ENCODE data around the gene OR5H1.
"Not testable (repeated sequence)": the region's sequence is repeated elsewhere in the genome, so short reads cannot be mapped to it uniquely, and the experiment has no call there.

OR5H1 gene

DNA sequence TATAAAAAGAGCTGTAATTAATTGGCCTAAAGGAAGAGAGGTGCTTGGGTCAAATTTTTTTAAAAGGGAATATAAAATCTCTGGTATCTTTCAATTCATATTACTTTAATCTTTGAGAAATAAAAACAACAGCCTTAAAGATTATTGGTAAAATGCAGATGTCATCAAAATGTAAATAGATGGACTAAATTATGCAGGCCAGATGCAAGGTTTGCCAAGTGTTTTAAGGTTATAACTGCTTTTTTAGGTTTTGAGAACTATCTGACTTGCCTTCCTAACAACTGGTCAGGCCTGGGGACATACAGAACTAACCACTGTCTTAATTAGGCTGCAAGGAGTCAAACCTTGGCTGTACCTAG, 20.0 kb upstream of the OR5H1 start:
- H3K36me3 ChIP-seq (ENCODE audit: control insufficient read depth, low read length): no peaks in the 10 kb centered on the region
- TF ChIP-seq EZH2phosphoT487 (IDR thresholded peaks at IDR 0.05; ENCODE audit: borderline replicate concordance, low read length): no peak
- TF ChIP-seq, protein P1, sequence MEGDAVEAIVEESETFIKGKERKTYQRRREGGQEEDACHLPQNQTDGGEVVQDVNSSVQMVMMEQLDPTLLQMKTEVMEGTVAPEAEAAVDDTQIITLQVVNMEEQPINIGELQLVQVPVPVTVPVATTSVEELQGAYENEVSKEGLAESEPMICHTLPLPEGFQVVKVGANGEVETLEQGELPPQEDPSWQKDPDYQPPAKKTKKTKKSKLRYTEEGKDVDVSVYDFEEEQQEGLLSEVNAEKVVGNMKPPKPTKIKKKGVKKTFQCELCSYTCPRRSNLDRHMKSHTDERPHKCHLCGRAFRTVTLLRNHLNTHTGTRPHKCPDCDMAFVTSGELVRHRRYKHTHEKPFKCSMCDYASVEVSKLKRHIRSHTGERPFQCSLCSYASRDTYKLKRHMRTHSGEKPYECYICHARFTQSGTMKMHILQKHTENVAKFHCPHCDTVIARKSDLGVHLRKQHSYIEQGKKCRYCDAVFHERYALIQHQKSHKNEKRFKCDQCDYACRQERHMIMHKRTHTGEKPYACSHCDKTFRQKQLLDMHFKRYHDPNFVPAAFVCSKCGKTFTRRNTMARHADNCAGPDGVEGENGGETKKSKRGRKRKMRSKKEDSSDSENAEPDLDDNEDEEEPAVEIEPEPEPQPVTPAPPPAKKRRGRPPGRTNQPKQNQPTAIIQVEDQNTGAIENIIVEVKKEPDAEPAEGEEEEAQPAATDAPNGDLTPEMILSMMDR (IDR thresholded peaks at IDR 0.05; ENCODE audit: low read depth, low read length, poor library complexity, severe bottlenecking): no peak
- no peak overlapping the region for H3K4me2 ChIP-seq (ENCODE audit: low read length)
- H3K9me3 ChIP-seq (ENCODE audit: control insufficient read depth, insufficient read depth, low read length): no peaks in the 10 kb centered on the region
- H3K9me2 ChIP-seq (replicated peaks; ENCODE audit: control insufficient read depth, low read length): no peaks in the 10 kb centered on the region
- H3K27me3 ChIP-seq (ENCODE audit: control insufficient read depth, low read length): no peaks in the 10 kb centered on the region
- H3F3A ChIP-seq (ENCODE audit: control insufficient read depth, insufficient read depth): no peaks in the 10 kb centered on the region
- H4K20me1 ChIP-seq (ENCODE audit: control insufficient read depth, insufficient read depth, low read depth, low read length): no peaks in the 10 kb centered on the region
- no peak overlapping the region for H3K4me3 ChIP-seq (ENCODE audit: low read length)
- no peak overlapping the region for H3K27ac ChIP-seq (ENCODE audit: low read depth, low read length)
- H3K79me2 ChIP-seq (ENCODE audit: control insufficient read depth, low read length): no peaks in the 10 kb centered on the region
- H3K4me1 ChIP-seq (ENCODE audit: control insufficient read depth, low read length): no peaks in the 10 kb centered on the region

DNA sequence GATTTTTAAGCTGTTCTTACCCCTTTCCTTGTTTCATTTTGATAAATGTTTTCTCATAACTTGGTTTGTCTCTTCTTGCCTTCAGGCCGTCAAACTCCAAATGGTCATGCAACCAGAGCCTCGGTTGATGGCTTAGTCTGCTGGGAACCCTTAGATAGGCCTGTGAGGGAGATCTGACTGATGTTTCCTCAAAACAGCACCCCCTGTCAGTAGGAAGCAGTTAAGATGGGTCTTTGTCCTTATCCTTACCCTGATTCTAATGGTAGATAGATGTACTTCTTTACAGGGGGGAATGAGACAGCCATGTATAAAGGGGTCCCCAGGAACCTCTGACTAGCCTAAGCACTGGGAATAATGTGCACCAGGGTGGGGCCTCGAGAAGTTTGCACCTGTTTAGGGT, 16.3 kb upstream of the OR5H1 start:
- Histone ChIP-seq H3K9me3 (ENCODE audit: control insufficient read depth, insufficient read depth, low read length) (no peaks in the 10 kb centered on the region), H3K4me2 (ENCODE audit: low read length) (no peak overlapping the region), H3K36me3 (ENCODE audit: control insufficient read depth, low read length) (no peaks in the 10 kb centered on the region), H3K4me1 (ENCODE audit: control insufficient read depth, low read length) (no peaks in the 10 kb centered on the region), H3K27ac (ENCODE audit: low read depth, low read length) (no peak overlapping the region), H3F3A (ENCODE audit: control insufficient read depth, insufficient read depth) (no peaks in the 10 kb centered on the region), H3K4me3 (ENCODE audit: low read length) (no peak overlapping the region), H3K79me2 (ENCODE audit: control insufficient read depth, low read length) (no peaks in the 10 kb centered on the region), H3K27me3 (ENCODE audit: control insufficient read depth, low read length) (peaks cover 5% of the 10 kb centered on the region; the same call in 1 of the 2 replicates), H3K9me2 (replicated peaks; ENCODE audit: control insufficient read depth, low read length) (no peaks in the 10 kb centered on the region), H4K20me1 (ENCODE audit: control insufficient read depth, insufficient read depth, low read depth, low read length) (no peaks in the 10 kb centered on the region)
- TF ChIP-seq EZH2phosphoT487 (IDR thresholded peaks at IDR 0.05; ENCODE audit: borderline replicate concordance, low read length): no peak
- TF ChIP-seq, protein P1 (IDR thresholded peaks at IDR 0.05; ENCODE audit: low read depth, low read length, poor library complexity, severe bottlenecking): no peak

DNA sequence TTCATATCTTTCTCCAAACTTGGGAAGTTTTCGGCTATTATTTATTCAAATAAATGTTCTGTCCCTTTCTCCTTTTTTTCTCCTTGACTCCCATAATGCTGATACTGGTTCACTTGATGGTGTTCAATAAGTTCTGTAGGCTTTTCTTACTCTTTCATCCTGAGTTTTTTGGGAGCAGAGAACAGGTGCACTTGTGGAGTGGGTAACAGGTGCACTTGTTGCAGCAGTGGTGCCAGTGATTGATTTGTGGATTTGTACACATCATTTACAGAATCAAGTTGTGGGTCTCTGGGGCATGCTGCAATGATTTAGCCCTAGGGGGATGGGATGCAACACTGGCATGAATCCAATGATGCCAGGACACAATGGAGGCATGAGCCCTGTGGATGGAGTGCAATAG, 14.8 kb upstream of the OR5H1 start:
- H3K4me2 ChIP-seq (ENCODE audit: low read length): no peak overlapping the region
- no peaks in the 10 kb centered on the region for H3F3A ChIP-seq (ENCODE audit: control insufficient read depth, insufficient read depth)
- TF ChIP-seq, protein P1 (IDR thresholded peaks at IDR 0.05; ENCODE audit: low read depth, low read length, poor library complexity, severe bottlenecking): no peak
- no peak for TF ChIP-seq EZH2phosphoT487 (IDR thresholded peaks at IDR 0.05; ENCODE audit: borderline replicate concordance, low read length)
- no peaks in the 10 kb centered on the region for H3K79me2 ChIP-seq (ENCODE audit: control insufficient read depth, low read length)
- peaks cover 5% of the 10 kb centered on the region; the same call in 1 of the 2 replicates for H3K27me3 ChIP-seq (ENCODE audit: control insufficient read depth, low read length)
- no peak overlapping the region for H3K27ac ChIP-seq (ENCODE audit: low read depth, low read length)
- H3K9me2 ChIP-seq (replicated peaks; ENCODE audit: control insufficient read depth, low read length): no peaks in the 10 kb centered on the region
- H4K20me1 ChIP-seq (ENCODE audit: control insufficient read depth, insufficient read depth, low read depth, low read length): no peaks in the 10 kb centered on the region
- no peaks in the 10 kb centered on the region for H3K36me3 ChIP-seq (ENCODE audit: control insufficient read depth, low read length)
- no peaks in the 10 kb centered on the region for H3K4me1 ChIP-seq (ENCODE audit: control insufficient read depth, low read length)
- H3K4me3 ChIP-seq (ENCODE audit: low read length): no peak overlapping the region
- no peaks in the 10 kb centered on the region for H3K9me3 ChIP-seq (ENCODE audit: control insufficient read depth, insufficient read depth, low read length)

DNA sequence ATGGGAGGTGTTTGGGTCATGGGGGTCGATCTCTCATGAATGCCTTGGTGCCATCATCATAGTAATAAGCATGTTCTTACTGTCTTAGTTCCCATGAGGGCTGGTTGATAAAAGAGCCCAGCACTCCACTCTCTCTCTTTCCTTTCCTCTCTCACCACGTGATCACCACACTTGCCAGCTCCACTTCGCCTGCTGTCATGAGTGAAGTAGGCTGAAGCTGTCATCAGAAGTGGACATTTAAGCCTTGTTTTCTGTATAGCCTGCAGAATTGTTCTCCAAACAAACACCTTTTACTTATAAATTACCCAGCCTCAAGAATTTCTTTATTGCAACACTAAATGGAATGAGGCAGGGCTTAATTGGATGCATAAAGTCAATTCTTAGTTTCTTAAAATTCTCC, 6.1 kb downstream of the OR5H1 start:
- no peak overlapping the region for H3K4me2 ChIP-seq (ENCODE audit: low read length)
- no peaks in the 10 kb centered on the region for H3K9me2 ChIP-seq (replicated peaks; ENCODE audit: control insufficient read depth, low read length)
- no peak overlapping the region for H3K27ac ChIP-seq (ENCODE audit: low read depth, low read length)
- H3F3A ChIP-seq (ENCODE audit: control insufficient read depth, insufficient read depth): no peaks in the 10 kb centered on the region
- H3K9me3 ChIP-seq (ENCODE audit: control insufficient read depth, insufficient read depth, low read length): no peaks in the 10 kb centered on the region
- no peak overlapping the region for H3K4me3 ChIP-seq (ENCODE audit: low read length)
- H3K4me1 ChIP-seq (ENCODE audit: control insufficient read depth, low read length): no peaks in the 10 kb centered on the region
- H3K79me2 ChIP-seq (ENCODE audit: control insufficient read depth, low read length): no peaks in the 10 kb centered on the region
- no peaks in the 10 kb centered on the region for H3K36me3 ChIP-seq (ENCODE audit: control insufficient read depth, low read length)
- no peak for TF ChIP-seq EZH2phosphoT487 (IDR thresholded peaks at IDR 0.05; ENCODE audit: borderline replicate concordance, low read length)
- TF ChIP-seq, protein P1 (IDR thresholded peaks at IDR 0.05; ENCODE audit: low read depth, low read length, poor library complexity, severe bottlenecking): no peak
- no peaks in the 10 kb centered on the region for H4K20me1 ChIP-seq (ENCODE audit: control insufficient read depth, insufficient read depth, low read depth, low read length)
- H3K27me3 ChIP-seq (ENCODE audit: control insufficient read depth, low read length): no peaks in the 10 kb centered on the region

DNA sequence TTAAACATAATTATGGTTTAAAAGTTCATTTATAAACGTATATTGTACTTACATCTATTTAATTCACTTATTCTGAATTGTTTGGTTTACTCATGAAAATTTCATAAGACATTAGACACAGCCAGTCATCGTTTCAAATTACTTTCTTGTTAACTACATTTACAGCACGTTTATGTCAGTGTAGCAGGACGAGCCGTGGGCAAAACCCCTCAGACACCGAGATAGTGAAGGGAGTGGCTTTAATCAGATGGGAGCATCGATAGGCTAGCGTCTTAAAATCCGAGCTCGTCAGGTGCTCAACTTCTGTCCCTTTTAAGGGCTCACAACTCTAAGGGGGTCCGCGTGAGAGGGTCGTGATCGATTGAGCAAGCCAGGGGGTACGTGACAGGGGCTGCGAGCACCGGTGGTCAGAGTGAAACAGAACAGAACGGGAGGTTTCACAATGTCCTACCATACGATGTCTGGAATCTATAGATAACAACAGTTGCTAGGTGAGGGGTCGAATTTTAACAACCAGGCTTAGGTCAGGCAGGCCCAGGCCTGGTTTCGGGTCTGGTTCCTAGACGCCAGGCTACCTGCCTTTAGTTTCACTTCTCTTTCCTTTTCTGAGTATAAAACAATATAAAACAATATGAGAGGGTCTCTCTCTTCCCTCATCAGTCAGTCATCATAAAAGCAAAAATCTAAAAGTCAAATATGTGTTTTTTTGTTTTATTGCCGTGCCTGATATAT, 7.5 kb downstream of the OR5H1 start:
- not testable (repeated sequence) for H3K9me3 ChIP-seq (ENCODE audit: control insufficient read depth, insufficient read depth, low read length); H3K4me1 ChIP-seq (ENCODE audit: control insufficient read depth, low read length); H3K27ac ChIP-seq (ENCODE audit: low read depth, low read length); H3K79me2 ChIP-seq (ENCODE audit: control insufficient read depth, low read length); H3K36me3 ChIP-seq (ENCODE audit: control insufficient read depth, low read length); H3K27me3 ChIP-seq (ENCODE audit: control insufficient read depth, low read length); H3K4me3 ChIP-seq (ENCODE audit: low read length); H3K4me2 ChIP-seq (ENCODE audit: low read length); H3K9me2 ChIP-seq (replicated peaks; ENCODE audit: control insufficient read depth, low read length); H3F3A ChIP-seq (ENCODE audit: control insufficient read depth, insufficient read depth); H4K20me1 ChIP-seq (ENCODE audit: control insufficient read depth, insufficient read depth, low read depth, low read length)
